GM19395 (cell line): Measurements from ENCODE around the gene MED12L.

Source experiments
- ATAC-seq: cut with Tn5 transposase; IDR thresholded peaks from one replicate; pipeline ENCODE4 v1.9.1; 2021; ENCODE audit warnings: mild to moderate bottlenecking, moderate library complexity; ENCODE audit not compliant: unreplicated experiment

MED12L gene

GRCh38 chr3:151437906-151438305 is 352.4 kb downstream of the MED12L start:
- ATAC-seq = no peak

GRCh38 chr3:151439652-151440125 is 354.2 kb downstream of the MED12L start:
- peak; percentile 87 for ATAC-seq

DNA sequence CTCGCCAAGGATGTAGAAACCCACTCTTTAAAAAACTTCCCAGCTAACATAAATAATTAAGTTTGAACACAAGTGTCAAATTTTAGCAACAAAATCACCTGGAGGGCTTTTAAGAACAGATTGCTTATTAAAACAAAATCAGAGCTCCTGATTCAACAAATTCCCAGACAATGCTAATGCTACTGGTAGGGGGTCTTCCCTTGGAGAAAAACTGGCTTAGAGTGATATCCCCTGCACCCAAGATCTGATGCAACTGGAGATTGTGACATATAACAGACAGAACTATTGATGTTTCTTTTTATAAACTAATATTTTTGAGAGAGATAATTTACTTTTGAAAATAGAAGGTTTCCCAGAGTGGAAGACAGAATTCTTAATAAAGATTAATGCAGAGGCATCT is 355.5 kb downstream of the MED12L start:
- ATAC-seq = no peak

DNA sequence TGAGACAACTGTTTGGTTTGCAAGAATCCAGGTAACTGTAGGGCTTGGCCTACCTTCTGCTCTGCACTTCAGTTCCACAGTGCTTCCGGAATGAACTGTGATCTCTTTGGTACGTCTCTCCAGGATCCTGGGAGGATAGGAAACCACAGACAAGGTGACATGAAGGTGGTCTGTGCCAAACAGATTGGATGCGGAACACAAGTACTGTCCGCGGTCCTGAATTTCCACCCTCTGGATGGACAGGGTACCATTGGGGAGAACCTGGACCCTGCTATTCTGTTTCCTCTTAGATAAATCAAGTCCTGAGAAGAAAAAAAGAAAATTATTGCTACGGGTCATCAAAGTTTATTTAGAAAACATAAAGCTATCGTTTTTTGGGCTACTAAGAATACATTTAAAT is 358.1 kb downstream of the MED12L start:
- ATAC-seq = no peak

DNA sequence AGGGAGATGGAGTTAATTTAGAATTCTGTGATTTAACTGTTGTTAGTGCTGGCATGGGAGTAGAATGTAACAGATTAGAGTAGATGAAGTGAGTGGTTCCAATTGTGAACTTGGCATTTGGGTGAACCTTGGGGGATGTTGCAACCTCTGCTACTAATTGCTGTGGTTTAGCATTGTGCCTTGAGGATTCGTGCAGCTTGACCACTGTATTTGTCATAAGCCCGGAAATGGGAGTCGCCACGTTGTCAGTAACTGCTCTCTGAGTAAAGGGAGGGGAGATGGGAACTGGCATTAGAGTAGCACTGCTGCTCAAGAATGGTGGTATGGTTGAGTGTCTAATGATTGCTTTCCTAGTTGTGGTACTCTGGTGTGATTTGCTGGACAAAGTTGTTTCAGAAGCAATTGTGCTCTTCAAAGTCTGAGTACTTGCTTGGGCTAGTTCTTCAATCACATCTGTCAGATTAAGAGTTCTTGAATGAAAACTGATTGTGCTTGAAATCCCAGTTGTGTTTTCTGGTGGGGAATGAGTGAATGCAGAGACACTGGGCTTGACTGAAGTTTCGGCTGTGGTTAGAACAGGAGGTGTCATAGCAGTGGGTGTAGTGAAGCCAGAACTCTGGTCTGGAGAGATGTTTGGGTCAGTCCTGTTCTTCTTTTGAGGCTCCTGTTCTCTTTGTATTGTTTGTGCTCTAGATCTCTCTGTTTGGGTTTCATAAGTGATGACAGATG is 360.0 kb downstream of the MED12L start:
- ATAC-seq = no peak

- no peak for ATAC-seq
Measured at GRCh38 chr3:151446002-151446340, 360.5 kb downstream of the MED12L start.

DNA sequence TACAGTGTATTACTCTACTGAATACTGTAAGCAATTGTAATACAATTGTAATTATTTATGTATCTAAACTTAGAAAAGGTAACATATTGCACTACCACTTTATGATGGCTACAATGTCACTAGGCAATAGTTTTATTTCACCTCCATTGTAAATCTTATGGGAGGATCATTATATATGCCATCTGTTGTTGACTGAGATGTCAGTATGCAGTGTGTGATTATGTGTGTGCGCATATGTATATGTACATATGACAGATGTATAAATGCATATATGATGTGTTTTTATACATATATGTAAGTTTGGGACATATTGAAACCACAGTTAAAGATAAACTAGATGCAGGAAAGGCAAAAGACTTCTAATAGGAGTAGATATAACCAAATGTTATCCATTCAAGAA is 366.9 kb downstream of the MED12L start:
- no peak for ATAC-seq

- ATAC-seq = no peak
Measured at GRCh38 chr3:151452841-151453240, 367.4 kb downstream of the MED12L start.

GRCh38 chr3:151456065-151456464 is 370.6 kb downstream of the MED12L start:
- no peak for ATAC-seq

DNA sequence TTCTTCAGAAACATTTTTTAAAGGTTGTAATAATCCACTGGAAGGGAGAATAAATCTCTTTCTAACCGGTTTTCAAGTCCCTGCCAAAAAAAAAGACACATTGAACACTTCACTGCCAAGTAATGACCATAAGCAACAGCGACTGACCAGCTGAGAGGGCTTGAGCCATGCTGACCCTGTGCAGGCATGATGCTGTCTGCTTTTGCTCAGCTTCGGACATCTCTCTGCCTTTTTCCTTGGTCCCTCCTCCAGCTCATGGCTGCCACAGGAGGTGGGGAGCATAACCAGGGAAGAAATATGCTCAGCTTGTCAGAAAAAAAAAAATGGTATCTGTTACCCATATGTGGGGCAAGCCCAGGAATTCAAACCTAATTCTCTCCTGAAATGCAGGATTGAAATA is 373.9 kb downstream of the MED12L start:
- no peak for ATAC-seq

DNA sequence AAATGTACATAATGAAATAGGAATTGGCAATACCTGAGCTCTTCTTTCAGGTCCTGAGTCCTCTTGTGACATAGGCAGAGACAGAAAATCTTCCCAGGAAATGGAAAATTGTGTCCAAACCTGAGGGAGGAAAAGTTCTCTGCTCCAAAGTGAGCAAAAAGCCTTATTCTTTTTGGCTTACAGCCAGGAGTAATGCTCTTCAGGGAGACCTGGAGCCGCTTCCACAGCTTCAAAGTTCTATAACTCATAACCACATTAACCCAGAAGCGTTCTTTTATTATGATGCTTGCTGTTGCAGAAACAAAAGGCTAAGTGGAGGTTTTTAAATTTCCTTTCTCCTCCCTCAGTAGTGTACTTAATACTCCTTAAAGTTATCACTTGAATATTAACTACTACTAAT is 374.8 kb downstream of the MED12L start:
- ATAC-seq = no peak

- no peak for ATAC-seq
Measured at GRCh38 chr3:151460774-151461450, 375.4 kb downstream of the MED12L start, which contains the start of gene IGSF10. Gene IGSF10 (minus strand): TSS chr3:151461061. CDS start chr3:151458709, 2,352 bp downstream.

DNA sequence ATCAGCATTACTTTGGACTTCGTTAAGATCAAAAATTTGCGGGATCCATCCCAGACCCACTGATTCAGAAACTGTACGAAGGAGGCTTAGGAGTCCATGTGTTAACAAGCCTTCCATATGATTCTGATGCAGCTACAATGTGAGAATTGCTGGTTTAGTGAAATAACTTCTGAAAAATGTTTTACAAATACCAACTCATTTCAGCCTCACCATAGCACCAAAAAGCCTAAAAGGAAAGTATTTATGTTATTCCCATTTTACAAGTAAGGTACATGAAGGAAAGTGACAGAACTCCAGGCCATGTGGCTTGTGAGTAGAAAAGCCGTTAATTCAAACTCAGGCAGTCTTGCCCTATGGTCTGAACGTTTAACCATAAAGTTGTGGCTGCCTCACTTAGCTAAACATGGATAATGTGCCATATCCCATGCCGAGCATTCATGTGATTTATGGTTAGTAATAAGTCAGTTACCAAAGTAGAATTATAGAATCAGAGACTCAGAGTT is 376.9 kb downstream of the MED12L start:
- ATAC-seq = no peak

DNA sequence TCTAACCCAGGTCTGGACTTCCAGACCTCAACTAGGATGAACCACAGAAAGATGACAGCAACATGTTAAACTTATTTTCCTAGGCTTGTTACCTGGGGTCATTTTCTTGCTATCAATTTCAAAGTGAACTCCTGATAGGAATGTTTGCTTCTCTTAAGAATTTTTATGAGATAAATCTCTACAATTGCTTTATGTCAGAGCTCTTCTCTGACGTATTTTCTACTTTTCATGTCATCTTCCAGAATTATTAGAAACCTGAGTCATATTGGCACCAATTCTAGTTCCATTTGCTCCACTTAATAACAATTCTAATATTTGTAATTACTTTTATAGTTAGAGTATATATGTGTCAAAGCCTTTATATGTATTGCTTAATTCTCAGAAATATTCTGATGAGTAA is 377.5 kb downstream of the MED12L start:
- no peak for ATAC-seq

DNA sequence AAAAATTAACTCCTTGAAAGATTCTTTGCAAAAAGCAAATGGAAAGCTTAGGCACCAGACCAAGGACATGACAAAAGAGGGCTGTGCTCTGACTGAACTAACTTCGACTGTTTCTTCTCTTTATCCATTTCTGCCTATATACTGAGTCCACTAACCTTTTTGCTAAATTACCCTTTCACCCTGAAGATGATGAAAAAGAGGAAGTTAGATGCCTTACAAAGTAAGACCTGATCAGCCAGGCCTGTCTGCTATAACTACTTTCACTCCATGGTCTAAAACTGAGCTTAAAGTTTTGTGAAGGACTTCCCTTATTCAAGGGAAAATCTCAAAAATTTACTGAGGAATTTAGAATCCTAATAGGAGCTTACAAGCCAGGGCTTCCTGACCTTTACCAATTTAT is 381.6 kb downstream of the MED12L start:
- ATAC-seq = peak; percentile 59

DNA sequence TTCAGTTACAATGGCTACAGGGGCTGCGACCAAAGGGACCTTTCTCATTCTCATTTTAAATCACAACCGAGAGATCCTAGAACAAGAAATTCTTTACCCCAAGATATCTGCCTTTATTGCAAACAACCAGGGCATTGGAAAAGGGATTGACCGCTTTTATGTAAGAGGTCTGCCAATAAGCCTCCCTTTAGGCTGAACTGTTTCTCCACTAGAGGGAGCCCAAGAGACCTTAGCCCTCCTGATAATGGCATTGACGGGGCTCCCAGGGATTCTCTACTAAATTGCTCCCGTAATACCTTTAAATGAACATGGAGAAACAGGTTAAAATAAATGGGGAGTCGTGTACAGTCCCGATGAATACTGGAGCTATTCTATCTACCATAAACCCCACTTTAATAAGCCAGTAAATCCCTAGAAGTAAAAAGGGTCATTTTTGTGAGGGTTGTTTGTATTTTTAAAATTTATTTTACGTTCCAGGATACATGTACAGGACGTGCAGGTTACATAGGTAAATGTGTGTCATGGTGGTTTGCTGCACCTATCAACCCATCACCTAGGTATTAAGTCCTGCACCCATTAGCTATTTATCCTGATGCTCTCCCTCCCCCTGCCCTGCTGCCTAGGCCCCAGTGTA is 382.9 kb downstream of the MED12L start:
- peak; percentile 75 for ATAC-seq

DNA sequence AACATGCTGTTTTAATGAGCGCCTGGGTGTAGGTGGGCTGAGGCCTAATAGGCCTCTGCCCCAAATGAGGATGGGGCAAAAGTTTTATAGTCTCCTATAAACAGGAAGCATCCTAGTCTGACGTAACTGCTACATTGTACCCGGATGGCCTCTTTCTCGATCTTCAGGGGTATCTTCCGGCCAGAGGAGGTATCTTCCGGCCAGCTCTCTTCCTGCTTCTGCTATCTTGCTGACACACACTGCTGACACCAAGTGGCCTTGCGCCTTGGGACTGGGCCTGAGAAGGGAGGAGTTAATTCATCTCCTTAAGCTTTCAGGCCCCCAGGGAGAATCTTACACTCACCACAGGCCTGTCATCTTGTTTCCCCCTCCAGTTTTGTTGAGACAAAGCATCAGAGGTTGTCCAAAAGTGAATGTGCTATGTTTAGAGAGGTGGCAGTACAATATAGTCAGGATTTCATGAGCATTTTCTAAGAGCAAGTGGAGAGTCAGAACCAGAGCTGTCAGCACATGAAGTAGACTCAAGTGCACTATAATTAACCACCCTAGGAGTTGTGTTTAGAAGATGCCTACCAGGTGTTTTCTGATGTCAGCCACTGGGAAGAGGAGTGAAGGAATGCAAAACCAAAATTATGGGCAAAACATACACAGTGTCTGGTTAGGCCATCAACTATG is 391.0 kb downstream of the MED12L start:
- no peak for ATAC-seq

DNA sequence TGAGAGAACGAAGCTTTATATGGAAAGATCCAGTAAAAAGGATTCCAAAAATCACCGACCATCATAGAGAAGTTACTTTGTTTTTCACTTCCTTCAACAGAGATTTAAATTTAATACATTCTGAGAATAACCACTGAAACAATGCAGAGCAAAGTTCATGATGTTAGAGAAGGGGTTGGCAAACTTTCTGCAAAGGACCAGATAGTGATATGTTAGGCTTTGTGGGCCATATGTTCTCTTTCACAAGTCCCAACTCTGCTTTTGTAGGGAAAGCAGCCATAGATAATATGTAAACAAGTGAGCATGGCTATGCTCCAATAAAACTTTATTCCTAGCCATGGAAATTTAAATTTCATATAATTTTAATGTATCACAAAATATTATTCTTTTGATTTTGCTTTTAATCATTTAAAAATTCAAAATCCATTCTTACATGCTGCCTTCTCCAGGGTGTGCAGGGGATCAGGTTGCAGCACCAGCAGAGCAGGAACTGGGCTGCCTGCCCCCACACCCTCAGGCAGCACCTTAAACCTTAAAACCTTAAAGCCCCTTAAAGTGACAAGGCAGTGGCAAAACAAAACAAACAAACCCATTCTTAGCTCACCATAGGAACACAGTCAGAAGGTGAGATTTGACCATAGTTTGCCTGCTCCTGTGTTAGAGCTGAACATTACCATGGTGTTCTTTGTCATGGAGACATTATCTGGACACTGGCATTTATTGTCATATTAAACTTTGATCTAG is 392.3 kb downstream of the MED12L start:
- ATAC-seq = no peak

GRCh38 chr3:151478335-151478697 is 392.9 kb downstream of the MED12L start:
- no peak for ATAC-seq

GRCh38 chr3:151479452-151479851 is 394.0 kb downstream of the MED12L start:
- ATAC-seq = no peak

DNA sequence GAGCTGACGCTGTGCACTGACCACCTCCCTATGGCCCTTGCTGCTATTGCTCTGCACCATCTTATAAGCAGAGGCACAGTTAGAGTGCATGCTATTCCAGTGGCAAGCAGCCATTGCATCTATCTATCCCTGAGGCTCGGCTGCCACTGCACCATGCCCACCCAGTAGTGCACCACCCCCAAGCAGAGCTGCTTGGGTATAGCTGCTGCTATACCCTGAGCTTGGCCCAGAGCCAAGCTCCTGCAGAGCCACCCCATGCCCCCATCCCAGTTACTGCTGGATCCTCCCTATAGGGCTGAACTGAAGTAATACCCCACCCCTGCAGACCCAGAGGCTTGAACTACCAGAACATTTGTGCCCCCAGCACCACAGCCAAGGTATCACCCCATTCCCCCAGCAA is 395.0 kb downstream of the MED12L start:
- ATAC-seq = no peak
